ENCODE results near the gene ITM2C. TPM values are rescaled to one million over a fixed set of nuclear protein-coding genes. Genes with fewer than 3 reads are reported as not detected.

ITM2C gene
- polyA plus RNA-seq, 1 donor, result 836 TPM

DNA sequence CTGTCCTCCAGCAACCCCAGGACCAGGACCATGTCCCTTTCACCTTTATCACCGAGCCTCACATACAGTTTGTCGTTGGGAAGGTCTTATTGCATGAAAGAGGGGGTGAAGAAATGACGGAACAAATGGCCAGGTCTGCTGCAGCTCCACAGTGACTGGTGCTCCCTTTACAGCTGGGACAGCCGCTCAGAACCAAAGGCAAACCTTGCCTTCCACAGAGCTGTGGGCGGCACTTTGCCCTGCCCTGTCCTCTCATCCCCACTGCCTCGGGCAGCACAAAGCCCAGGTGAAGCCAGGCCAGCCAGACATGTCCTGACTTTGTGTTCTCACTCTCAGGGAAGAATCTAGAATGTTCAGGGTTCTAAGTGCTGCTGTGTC is 59.3 kb downstream of the ITM2C start:
- no peak for DNase-seq

GRCh38 chr2:230924470-230925341 is 60.0 kb downstream of the ITM2C start, which contains the start of gene GPR55:
Gene GPR55, minus strand, starts transcription at chr2:230925242. Its CDS starts 14,280 bp downstream, at chr2:230910962.
- DNase-seq, result no peak

DNA sequence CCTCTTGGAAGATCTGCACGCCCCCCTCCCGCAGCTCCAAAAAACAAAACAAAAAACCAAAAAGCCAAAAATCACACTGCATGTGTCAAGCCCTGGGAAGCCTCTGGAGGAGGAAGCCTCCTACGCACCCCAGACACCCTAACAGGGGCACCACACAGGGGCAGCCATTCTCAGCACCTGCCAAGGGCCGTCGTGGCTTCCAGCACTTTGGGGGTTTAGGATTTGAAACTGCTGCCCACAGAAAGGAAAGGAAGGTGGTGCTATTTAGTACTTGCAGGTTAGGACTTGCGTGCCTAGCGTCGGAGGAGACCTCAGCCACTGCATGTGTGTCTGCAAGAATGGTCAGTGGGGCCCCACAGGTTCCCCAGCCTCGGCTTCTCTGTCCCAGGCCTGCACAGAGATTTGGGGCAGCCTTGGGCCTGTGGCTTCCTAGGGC is 60.7 kb downstream of the ITM2C start:
- DNase-seq, result no peak

DNA sequence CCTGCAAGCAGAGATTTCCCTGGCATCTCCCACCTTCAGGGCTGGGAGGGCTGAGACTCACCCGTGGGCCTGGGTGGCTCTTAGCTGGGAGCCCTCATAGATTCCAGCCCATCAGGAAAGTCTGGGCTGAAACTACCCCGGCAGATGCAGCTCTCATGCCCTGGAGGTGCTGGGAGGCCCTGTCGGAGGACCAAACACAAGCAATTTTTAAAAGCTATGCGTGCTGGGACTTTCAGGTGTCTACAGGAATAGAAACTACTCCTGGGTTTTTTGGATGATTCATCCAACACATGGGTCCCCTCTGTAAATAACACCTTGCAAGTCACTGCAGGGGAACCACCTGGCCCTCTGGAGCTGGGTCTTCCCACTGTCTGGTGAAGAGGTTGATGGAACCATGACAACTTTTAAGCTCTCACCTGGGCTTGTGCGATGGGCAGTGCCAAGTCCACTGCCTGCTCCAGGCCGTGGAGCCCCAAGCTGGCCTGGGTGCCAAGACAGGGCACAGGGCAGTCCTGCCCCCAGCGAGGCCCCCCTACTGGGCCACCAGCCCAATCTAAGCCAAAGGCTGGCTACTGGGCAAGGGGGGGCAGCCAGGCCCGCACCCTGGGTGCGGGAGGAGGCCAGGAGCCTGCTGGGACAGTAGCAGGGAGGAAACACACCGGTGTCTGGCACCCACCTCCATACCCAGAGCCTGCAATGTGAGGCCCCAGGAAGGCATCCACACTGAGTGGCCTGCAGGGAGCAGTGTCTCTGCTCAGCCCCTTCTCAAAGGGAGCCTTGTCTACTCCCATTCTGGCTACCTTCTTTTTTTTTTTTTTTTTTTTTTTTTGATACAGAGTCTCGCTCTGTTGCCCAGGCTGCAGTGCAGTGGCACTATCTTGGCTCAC is 61.4 kb downstream of the ITM2C start:
- DNase-seq, result no peak

GRCh38 chr2:230927711-230928341 is 63.1 kb downstream of the ITM2C start:
- no peak for DNase-seq

Other genes starting within 250 kb of the ITM2C start
- gene CAB39, start 152.1 kb upstream of the ITM2C start, polyA plus RNA-seq (ENCODE audit: insufficient read length), result 90.3 TPM
- 0.17 TPM for gene GPR55, start 60.3 kb downstream of the ITM2C start, polyA plus RNA-seq (ENCODE audit: insufficient read length)
- not detected for gene SPATA3, start 131.2 kb downstream of the ITM2C start, polyA plus RNA-seq (ENCODE audit: insufficient read length)
- 4.0 TPM for gene C2orf72, start 172.6 kb downstream of the ITM2C start, polyA plus RNA-seq (ENCODE audit: insufficient read length)
- gene PSMD1, start 191.9 kb downstream of the ITM2C start, polyA plus RNA-seq (ENCODE audit: insufficient read length), result 111 TPM

All from left kidney (tissue), 2 donors.